VCaP (cell line): ENCODE data around the gene CELA3B.

ENCODE experiments used
- H3K27ac ChIP-seq: fragments of 450-650 bp; 2 replicates; pipeline ENCODE4 v1.5.1; 2017
- TF ChIP-seq, protein P1 (sequence below): fragments of 450-650 bp; conservative IDR thresholded peaks from 2 replicates; pipeline ENCODE4 v1.5.1; 2017; ENCODE audit warnings: mild to moderate bottlenecking, moderate library complexity

CELA3B gene, protein sequence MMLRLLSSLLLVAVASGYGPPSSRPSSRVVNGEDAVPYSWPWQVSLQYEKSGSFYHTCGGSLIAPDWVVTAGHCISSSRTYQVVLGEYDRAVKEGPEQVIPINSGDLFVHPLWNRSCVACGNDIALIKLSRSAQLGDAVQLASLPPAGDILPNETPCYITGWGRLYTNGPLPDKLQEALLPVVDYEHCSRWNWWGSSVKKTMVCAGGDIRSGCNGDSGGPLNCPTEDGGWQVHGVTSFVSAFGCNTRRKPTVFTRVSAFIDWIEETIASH

DNA sequence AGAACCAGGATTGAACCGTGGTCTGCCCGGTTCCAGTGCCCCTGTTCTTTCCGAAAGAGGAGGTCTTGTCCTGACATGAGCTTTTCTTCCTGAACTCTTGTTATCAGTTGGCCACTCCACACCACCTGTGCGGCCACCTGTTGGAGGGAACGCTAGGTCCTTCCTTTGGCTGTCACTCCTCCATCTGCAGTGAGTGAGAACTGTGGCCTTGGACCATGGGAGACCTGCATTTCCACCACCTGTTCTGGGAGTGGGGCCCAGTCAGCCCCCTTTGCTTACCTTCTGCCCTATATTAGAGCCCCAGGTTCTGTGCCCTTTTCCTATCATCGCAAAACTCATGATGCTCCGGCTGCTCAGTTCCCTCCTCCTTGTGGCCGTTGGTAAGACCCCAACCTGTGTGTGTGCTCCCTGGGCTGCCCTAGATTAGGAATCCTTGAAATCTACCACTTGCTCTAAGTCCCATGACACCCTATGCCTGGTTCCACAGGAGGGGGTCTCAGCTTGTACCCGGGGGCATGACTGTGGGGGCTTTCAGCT lies at the start of gene CELA3B:
CELA3B (plus strand) TSS at position 320 of the 537 bp plus-strand sequence; CDS start at position 338, 18 bp downstream.
- peak within 1 kb of the TSS; percentile 61; the same call in 1 of the 2 replicates for H3K27ac ChIP-seq

DNA sequence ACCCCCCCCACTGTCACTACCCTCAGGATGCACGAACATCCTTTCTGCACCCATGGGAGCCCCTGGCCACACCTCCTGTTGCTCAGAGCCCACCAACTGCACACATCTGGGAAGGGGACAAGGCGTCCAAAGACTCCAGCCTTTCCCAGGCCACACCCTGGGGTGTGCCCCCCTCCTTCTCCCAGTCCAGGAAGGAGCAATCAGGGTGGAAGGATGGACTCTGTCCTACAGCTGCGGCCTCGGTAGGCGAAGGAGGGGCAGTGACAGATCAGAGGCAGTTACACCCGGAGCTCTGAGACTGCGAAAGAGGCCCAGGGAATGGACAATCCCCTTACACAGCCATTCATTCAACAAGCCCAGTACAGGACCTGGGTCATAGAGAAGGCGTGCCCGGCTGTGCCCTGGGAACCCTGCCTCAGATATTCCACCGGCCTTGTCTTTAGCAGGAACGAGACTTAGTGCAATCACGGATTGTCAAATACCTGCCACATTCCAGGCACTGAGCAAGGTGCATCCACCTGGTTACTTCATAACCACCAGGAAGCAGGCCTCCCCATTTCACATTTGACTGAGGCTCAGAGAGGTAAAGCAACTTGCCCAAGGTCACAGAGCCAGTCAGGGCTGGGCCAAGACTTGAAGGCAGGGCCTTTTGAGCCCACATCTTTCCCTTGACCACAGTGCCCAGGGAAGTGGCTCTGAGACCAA lies 49.1 kb upstream of the CELA3B start:
- TF ChIP-seq, protein P1, sequence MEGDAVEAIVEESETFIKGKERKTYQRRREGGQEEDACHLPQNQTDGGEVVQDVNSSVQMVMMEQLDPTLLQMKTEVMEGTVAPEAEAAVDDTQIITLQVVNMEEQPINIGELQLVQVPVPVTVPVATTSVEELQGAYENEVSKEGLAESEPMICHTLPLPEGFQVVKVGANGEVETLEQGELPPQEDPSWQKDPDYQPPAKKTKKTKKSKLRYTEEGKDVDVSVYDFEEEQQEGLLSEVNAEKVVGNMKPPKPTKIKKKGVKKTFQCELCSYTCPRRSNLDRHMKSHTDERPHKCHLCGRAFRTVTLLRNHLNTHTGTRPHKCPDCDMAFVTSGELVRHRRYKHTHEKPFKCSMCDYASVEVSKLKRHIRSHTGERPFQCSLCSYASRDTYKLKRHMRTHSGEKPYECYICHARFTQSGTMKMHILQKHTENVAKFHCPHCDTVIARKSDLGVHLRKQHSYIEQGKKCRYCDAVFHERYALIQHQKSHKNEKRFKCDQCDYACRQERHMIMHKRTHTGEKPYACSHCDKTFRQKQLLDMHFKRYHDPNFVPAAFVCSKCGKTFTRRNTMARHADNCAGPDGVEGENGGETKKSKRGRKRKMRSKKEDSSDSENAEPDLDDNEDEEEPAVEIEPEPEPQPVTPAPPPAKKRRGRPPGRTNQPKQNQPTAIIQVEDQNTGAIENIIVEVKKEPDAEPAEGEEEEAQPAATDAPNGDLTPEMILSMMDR = no peak

DNA sequence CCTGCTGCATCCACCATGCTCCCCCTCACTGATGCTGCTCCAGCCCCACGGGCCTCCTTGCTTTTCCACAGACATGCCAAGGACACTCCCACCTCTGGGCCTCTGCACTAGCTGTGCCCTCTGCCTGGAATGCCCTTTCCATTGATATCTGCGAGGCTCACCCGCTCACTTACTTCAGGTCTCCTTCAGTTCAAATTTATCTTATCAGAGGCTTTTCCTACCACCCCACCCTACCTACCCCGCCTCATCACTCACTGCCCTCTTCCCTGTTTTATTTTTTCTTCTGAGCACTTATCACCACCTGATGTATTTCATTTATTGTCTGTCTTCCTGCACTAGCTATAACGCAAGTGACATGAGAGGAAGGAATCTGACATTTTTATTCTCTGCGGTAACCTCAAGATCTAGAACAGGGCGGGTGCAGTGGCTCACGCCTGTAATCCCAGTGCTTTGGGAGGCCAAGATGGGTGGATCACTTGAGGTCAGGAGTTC lies 46.7 kb upstream of the CELA3B start:
- TF ChIP-seq, protein P1 = no peak
- H3K27ac ChIP-seq = no peak overlapping the region

More for the DNA sequence above, 49.1 kb upstream of the CELA3B start:
- H3K27ac ChIP-seq = no peak overlapping the region

DNA sequence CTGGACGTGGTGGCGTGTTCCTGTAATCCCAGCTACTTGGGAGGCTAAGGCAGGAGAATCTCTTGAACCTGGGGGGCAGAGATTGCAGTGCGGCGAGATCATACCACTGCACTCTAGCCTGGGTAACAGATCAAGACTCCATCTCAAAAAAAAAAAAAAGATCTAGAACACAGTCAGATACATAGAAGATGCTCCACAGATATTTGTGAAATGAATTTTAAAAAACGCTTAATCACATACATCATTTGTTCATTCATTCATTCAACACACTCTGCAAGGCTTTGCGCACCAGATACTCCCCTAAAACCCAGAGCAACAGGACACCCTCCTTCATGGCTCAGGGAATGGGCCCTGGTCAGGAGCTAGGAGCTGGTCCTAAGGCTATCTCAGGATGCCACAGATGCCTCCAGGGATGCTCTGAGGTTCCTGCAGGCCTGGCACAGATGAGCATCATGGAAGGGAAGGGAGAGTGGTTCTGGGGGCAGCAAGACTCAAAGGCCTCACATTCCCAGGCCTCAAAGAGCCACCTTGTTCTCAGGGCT lies 46.1 kb upstream of the CELA3B start:
- no peak overlapping the region for H3K27ac ChIP-seq
- TF ChIP-seq, protein P1 = no peak

DNA sequence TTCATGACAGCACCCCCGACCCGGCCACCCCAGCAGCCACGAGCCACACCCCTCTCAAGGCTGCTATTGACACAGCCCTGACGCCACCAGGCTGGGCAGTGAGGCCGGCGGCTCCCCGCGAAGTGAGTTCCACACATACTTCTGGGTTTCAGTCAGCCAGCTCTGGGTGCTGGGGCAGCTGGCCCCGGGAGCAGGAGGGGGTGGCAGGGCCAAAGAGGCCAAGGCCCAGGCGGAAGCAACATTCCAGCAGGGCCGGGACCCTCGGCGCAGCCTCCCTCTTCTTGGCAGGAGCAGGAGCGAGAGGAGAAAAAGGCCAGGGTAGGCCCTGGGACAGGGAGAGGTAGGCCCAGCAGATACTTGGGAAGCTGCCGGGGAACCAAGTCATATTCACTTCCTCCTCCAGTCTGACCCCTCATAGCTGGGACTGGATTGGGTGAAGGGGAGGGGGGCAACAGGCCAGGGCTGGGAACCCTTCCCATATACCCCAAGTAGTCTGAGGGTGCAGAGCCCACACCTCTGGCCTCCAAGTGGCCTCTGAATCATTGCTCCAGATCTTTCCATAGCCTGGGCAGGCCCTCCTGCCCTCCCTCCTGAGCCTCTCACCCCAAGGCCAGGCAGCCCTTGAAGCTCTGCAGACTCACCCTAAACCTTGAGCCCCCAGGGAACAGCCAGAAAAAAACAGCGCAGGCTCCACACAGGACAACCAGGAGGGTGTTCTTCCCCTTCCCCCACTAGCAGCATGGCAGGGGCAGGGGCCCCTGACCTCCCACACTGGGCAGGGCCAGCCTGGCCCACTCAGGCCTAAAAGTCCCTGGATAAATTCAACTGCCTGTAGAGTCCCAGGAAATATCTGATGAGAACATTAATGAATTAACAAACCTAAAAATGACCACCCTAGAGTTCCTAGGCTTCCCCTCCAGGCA lies 45.4 kb upstream of the CELA3B start:
- no peak overlapping the region for H3K27ac ChIP-seq
- TF ChIP-seq, protein P1 = no peak

DNA sequence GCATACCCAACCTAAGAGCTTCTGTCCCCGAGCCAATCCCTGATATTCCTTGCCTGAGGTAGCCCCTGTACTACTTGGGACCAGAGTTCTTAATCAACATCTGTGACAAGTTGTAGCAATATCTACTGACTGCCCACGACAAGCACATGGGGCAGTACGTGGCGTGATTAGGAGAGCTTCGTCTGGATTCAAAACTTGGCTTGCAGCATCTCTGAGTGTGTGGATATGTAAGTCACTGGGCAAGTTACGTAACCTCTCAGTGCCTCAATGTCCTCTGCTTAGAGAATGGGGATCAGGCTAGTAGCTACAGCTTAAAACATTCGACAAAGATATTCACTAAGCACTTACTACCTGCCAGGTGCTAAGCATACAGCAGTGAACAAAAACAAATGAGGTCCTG lies 44.7 kb upstream of the CELA3B start:
- H3K27ac ChIP-seq = peak overlapping the region; percentile 85; the same call in 1 of the 2 replicates
- TF ChIP-seq, protein P1 = no peak

DNA sequence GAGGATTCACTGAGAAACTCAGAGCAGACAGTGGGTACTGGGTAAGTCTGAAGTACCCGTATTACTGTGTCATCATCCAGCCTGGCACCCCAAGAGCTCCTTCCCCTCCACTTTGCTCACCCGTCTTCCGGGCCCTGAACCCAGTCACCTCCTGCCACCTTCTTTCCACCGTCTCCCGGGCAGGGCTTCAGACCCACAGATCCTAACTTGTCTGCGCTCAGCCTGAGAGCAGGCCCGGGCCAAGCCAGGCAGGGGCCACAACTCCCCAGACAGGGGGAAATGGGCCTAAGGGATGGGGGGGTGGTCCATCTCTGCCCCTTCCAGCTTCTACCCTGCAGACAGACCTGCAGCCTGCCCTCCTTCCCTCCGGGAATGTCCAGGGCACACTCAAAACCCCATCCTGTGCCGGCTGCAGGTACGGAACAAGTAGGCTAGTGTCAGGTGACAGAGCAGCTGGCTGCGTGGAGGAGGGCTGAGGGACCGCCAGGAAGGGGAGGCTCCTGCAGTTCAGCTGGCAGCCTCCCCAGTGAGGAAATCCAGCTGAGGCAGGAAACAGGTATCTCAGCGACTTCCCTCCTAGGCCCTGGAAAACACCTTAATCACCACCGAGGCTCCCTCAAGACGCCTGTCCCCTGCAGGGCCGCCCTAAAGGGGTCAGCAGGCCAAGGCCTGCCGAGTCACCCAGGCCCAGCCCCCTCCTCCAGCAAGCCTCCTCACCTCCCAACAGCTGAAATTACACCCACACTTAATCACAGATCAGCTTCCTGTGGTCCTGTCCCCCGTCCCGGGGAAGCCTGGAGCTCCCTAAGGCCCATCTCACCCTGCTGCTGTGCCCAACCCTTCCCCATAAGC lies 43.2 kb upstream of the CELA3B start:
- H3K27ac ChIP-seq = peak overlapping the region; percentile 85

More for the DNA sequence above, 43.2 kb upstream of the CELA3B start:
- TF ChIP-seq, protein P1 = no peak
